Right lobe of liver (tissue), 4 donors: ENCODE measurements around the gene CDC123.

Experiments used
- CTCF ChIP-seq, 4 donors: fragments of 200-600 bp in 3 of 4; fragments of 450-650 bp in 1 of 4; IDR thresholded peaks; one replicate each; pipeline versions ENCODE4 v1.5.1 to v1.8.0; 2016 to 2022; ENCODE audit warnings: antibody characterized with exemption in 4 of 4, mild to moderate bottlenecking in 2 of 4
- POLR2A ChIP-seq: fragments of 450-650 bp; IDR thresholded peaks from one replicate; pipeline ENCODE4 v1.6.1; 2017; ENCODE audit warnings: antibody characterized with exemption, mild to moderate bottlenecking
- donor health status: DM: no; HTN: no; CAD: no.
- donor health status: DM: no; HTN: no; CAD: no.
- donor health status: DM: no; HTN: yes; CAD: no.

- TF ChIP-seq CTCF (IDR thresholded peaks at IDR 0.05) (no peak), POLR2A (no peak)
These were observed 55.6 kb downstream of the CDC123 start for GRCh38 chr10:12251581-12251980.
